SK-N-SH treated with all-trans-retinoic acid at 6 μM for 48 hours (cell line): ENCODE results near the gene SMCR8.

ENCODE experiments used
- ATAC-seq: fragments of 200-7000 bp; cut with Tn5 transposase; 3 replicates; pipeline ENCODE4 v1.9.1; 2020; ENCODE audit warnings: mild to moderate bottlenecking, moderate library complexity
- ARNTL ChIP-seq: fragments of 450-650 bp; formaldehyde crosslinking; IDR thresholded peaks from 2 replicates; pipeline ENCODE4 v1.5.0; 2020; ENCODE audit warnings: low read depth, mild to moderate bottlenecking, moderate library complexity, borderline replicate concordance
- BACH2 ChIP-seq: fragments of 250-450 bp; sonication (Bioruptor Pico); IDR thresholded peaks from 2 replicates; pipeline ENCODE4 v1.9.0; 2021; ENCODE audit warnings: mild to moderate bottlenecking, borderline replicate concordance
- CREB5 ChIP-seq: fragments of 250-450 bp; sonication (Bioruptor Pico); IDR thresholded peaks from 2 replicates; pipeline ENCODE4 v1.5.1; 2020; ENCODE audit warnings: low read depth, mild to moderate bottlenecking, moderate library complexity
- CSDC2 ChIP-seq: fragments of 250-450 bp; sonication (Bioruptor Pico); IDR thresholded peaks from 2 replicates; pipeline ENCODE4 v1.5.0; 2020; ENCODE audit warnings: mild to moderate bottlenecking, moderate library complexity
- CSRNP3 ChIP-seq: fragments of 250-450 bp; sonication (Bioruptor Pico); IDR thresholded peaks from 2 replicates; pipeline ENCODE4 v1.5.1; 2021; ENCODE audit warnings: mild to moderate bottlenecking, moderate library complexity
- ESRRG ChIP-seq: fragments of 250-450 bp; sonication (Bioruptor Pico); IDR thresholded peaks from 2 replicates; pipeline ENCODE4 v1.6.1; 2021; ENCODE audit warnings: mild to moderate bottlenecking
- GLIS3 ChIP-seq: fragments of 250-450 bp; sonication (Bioruptor Pico); IDR thresholded peaks from 2 replicates; pipeline ENCODE4 v1.5.0; 2020; ENCODE audit warnings: mild to moderate bottlenecking, moderate library complexity
- ISL1 ChIP-seq: fragments of 250-450 bp; sonication (Bioruptor Pico); IDR thresholded peaks from 2 replicates; pipeline ENCODE4 v2.1.2; 2022; ENCODE audit warnings: mild to moderate bottlenecking, moderate library complexity
- OSR1 ChIP-seq: fragments of 250-450 bp; sonication (Bioruptor Pico); IDR thresholded peaks from 2 replicates; pipeline ENCODE4 v1.8.0; 2022; ENCODE audit warnings: moderate library complexity, mild to moderate bottlenecking, inconsistent platforms
- POU6F1 ChIP-seq: fragments of 250-450 bp; sonication (Bioruptor Pico); IDR thresholded peaks from 2 replicates; pipeline ENCODE4 v1.8.0; 2021; ENCODE audit warnings: low read depth, mild to moderate bottlenecking, moderate library complexity, borderline replicate concordance
- PPARA ChIP-seq: fragments of 250-450 bp; sonication (Bioruptor Pico); IDR thresholded peaks from 2 replicates; pipeline ENCODE4 v1.5.0; 2020; ENCODE audit warnings: mild to moderate bottlenecking, borderline replicate concordance
- RARB ChIP-seq: fragments of 250-450 bp; sonication (Bioruptor Pico); IDR thresholded peaks from 2 replicates; pipeline ENCODE4 v1.8.0; 2021; ENCODE audit warnings: mild to moderate bottlenecking, moderate library complexity
- SNAI2 ChIP-seq: fragments of 250-450 bp; sonication (Bioruptor Pico); IDR thresholded peaks from 2 replicates; pipeline ENCODE4 v1.5.0; 2020; ENCODE audit warnings: mild to moderate bottlenecking, moderate library complexity
- TCF4 ChIP-seq: fragments of 250-450 bp; sonication (Bioruptor Pico); IDR thresholded peaks from 2 replicates; pipeline ENCODE4 v1.8.0; 2021; ENCODE audit warnings: mild to moderate bottlenecking, moderate library complexity, borderline replicate concordance
- TOX ChIP-seq: fragments of 250-450 bp; sonication (Bioruptor Pico); IDR thresholded peaks from 2 replicates; pipeline ENCODE4 v1.8.0; 2021; ENCODE audit warnings: mild to moderate bottlenecking, moderate library complexity, borderline replicate concordance
- ZC3H10 ChIP-seq: fragments of 250-450 bp; sonication (Bioruptor Pico); IDR thresholded peaks from 2 replicates; pipeline ENCODE4 v1.5.1; 2021; ENCODE audit warnings: mild to moderate bottlenecking, moderate library complexity
- ZFP30 ChIP-seq: fragments of 450-650 bp; formaldehyde crosslinking; IDR thresholded peaks from 2 replicates; pipeline ENCODE4 v1.5.0; 2022; ENCODE audit warnings: mild to moderate bottlenecking, moderate library complexity
- ZNF565 ChIP-seq: fragments of 450-650 bp; formaldehyde crosslinking; conservative IDR thresholded peaks from 2 replicates; pipeline ENCODE4 v1.5.0; 2020; ENCODE audit warnings: low read depth, mild to moderate bottlenecking, moderate library complexity
- ZNF70 ChIP-seq: fragments of 450-650 bp; formaldehyde crosslinking; IDR thresholded peaks from 2 replicates; pipeline ENCODE4 v1.5.0; 2020; ENCODE audit warnings: mild to moderate bottlenecking, moderate library complexity
- ZNF8 ChIP-seq: fragments of 450-650 bp; formaldehyde crosslinking; IDR thresholded peaks from 2 replicates; pipeline ENCODE4 v1.5.0; 2020; ENCODE audit warnings: mild to moderate bottlenecking, moderate library complexity
- TF ChIP-seq, protein P1 (sequence below): fragments of 250-450 bp; sonication (Bioruptor Pico); IDR thresholded peaks from 2 replicates; pipeline ENCODE4 v1.8.0; 2020; ENCODE audit warnings: mild to moderate bottlenecking, moderate library complexity, borderline replicate concordance
- TF ChIP-seq, protein P2 (sequence below): fragments of 250-450 bp; sonication (Bioruptor Pico); IDR thresholded peaks from 2 replicates; pipeline ENCODE4 v1.5.0; 2020; ENCODE audit warnings: mild to moderate bottlenecking, moderate library complexity

Gene SMCR8

DNA sequence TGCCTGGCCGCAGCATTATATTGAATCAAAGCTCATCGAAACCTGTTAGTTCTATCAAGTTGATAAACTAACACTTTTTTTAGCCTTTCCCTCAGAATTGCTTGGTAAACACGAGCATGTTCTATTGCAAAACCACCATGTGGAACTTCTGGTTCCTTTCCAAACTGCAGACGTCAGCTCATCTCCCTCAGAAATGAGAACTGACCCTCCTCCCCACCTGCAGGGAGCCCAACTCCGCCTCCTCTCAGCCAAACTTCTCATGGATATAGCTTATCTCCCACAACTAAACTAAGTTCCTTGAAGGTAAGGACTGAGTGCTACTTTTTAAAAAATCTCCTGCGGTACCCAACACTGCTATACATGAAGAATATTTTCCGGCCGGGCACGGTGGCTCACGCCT, 41.5 kb downstream of the SMCR8 start (continued):
- TF ChIP-seq ZC3H10 = no peak
- TF ChIP-seq CREB5 (CRISPR knock-in tag) = no peak
- no peak for TF ChIP-seq ESRRG
- TF ChIP-seq ZNF70 (CRISPR knock-in tag) = no peak
- TF ChIP-seq CSDC2 (CRISPR knock-in tag) = no peak

- no peak for ATAC-seq
- TF ChIP-seq ZNF8 (no peak), BACH2 (no peak), ZFP30 (CRISPR knock-in tag) (no peak), CSDC2 (CRISPR knock-in tag) (no peak), PPARA (no peak), ZNF70 (CRISPR knock-in tag) (no peak), POU6F1 (CRISPR knock-in tag) (no peak), CSRNP3 (no peak), ESRRG (no peak), ZC3H10 (no peak), GLIS3 (no peak), CREB5 (CRISPR knock-in tag) (no peak), OSR1 (CRISPR knock-in tag) (no peak), SNAI2 (CRISPR knock-in tag) (no peak)
- TF ChIP-seq, protein P1, sequence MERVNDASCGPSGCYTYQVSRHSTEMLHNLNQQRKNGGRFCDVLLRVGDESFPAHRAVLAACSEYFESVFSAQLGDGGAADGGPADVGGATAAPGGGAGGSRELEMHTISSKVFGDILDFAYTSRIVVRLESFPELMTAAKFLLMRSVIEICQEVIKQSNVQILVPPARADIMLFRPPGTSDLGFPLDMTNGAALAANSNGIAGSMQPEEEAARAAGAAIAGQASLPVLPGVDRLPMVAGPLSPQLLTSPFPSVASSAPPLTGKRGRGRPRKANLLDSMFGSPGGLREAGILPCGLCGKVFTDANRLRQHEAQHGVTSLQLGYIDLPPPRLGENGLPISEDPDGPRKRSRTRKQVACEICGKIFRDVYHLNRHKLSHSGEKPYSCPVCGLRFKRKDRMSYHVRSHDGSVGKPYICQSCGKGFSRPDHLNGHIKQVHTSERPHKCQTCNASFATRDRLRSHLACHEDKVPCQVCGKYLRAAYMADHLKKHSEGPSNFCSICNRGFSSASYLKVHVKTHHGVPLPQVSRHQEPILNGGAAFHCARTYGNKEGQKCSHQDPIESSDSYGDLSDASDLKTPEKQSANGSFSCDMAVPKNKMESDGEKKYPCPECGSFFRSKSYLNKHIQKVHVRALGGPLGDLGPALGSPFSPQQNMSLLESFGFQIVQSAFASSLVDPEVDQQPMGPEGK = no peak
Measured at GRCh38 chr17:18360518-18360917, 45.4 kb downstream of the SMCR8 start.

- ATAC-seq = no peak
- TF ChIP-seq ZNF8 (no peak), ISL1 (CRISPR knock-in tag) (no peak), ZNF565 (CRISPR knock-in tag) (no peak), CSRNP3 (no peak), RARB (CRISPR knock-in tag) (no peak), ESRRG (no peak), SNAI2 (CRISPR knock-in tag) (no peak), ZNF70 (CRISPR knock-in tag) (no peak), TOX (CRISPR knock-in tag) (no peak), PPARA (no peak), ZFP30 (CRISPR knock-in tag) (no peak), ARNTL (CRISPR knock-in tag) (no peak), TCF4 (CRISPR knock-in tag) (no peak)
- TF ChIP-seq, protein P1 = no peak
- TF ChIP-seq, protein P2, sequence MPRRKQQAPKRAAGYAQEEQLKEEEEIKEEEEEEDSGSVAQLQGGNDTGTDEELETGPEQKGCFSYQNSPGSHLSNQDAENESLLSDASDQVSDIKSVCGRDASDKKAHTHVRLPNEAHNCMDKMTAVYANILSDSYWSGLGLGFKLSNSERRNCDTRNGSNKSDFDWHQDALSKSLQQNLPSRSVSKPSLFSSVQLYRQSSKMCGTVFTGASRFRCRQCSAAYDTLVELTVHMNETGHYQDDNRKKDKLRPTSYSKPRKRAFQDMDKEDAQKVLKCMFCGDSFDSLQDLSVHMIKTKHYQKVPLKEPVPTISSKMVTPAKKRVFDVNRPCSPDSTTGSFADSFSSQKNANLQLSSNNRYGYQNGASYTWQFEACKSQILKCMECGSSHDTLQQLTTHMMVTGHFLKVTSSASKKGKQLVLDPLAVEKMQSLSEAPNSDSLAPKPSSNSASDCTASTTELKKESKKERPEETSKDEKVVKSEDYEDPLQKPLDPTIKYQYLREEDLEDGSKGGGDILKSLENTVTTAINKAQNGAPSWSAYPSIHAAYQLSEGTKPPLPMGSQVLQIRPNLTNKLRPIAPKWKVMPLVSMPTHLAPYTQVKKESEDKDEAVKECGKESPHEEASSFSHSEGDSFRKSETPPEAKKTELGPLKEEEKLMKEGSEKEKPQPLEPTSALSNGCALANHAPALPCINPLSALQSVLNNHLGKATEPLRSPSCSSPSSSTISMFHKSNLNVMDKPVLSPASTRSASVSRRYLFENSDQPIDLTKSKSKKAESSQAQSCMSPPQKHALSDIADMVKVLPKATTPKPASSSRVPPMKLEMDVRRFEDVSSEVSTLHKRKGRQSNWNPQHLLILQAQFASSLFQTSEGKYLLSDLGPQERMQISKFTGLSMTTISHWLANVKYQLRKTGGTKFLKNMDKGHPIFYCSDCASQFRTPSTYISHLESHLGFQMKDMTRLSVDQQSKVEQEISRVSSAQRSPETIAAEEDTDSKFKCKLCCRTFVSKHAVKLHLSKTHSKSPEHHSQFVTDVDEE = no peak
Measured at GRCh38 chr17:18361837-18362697, 47.0 kb downstream of the SMCR8 start.
